ENCODE data around the gene PRPS1.

GRCh38 chrX:107656978-107657377, 28.7 kb downstream of the PRPS1 start:
- TF ChIP-seq POLR2AphosphoS5 (IDR thresholded peaks at IDR 0.05) (no peak), CTCF (IDR thresholded peaks at IDR 0.05) (no peak), EP300 (IDR thresholded peaks at IDR 0.05) (no peak)

Data from gastroesophageal sphincter (tissue), 3 donors.